BLaER1 (cell line): Measurements from ENCODE around the gene PIGS.

ENCODE experiments used
- H3K27ac ChIP-seq: shearing (Covaris generic); formaldehyde crosslinking; 2 replicates; pipeline ENCODE4 v1.8.1; 2022
- H3K27me3 ChIP-seq: shearing (Covaris generic); formaldehyde crosslinking; 2 replicates; pipeline ENCODE4 v1.8.1; 2022
- H3K36me3 ChIP-seq: shearing (Covaris generic); formaldehyde crosslinking; 2 replicates; pipeline ENCODE4 v1.8.1; 2022
- H3K4me1 ChIP-seq: shearing (Covaris generic); formaldehyde crosslinking; 2 replicates; pipeline ENCODE4 v1.8.1; 2022
- H3K4me2 ChIP-seq: shearing (Covaris generic); formaldehyde crosslinking; 2 replicates; pipeline ENCODE4 v1.8.1; 2022
- H3K4me3 ChIP-seq: shearing (Covaris generic); formaldehyde crosslinking; 2 replicates; pipeline ENCODE4 v1.8.1; 2022
- H3K9ac ChIP-seq: shearing (Covaris generic); formaldehyde crosslinking; 2 replicates; pipeline ENCODE4 v1.8.1; 2022
- H3K9me3 ChIP-seq: shearing (Covaris generic); formaldehyde crosslinking; 2 replicates; pipeline ENCODE4 v1.8.1; 2022
- H4K20me1 ChIP-seq: shearing (Covaris generic); formaldehyde crosslinking; 2 replicates; pipeline ENCODE4 v1.8.1; 2022
- Cebpa-rat ChIP-seq: shearing (Covaris generic); IDR thresholded peaks from 2 replicates; pipeline ENCODE4 v1.8.1; 2022

Gene PIGS

DNA sequence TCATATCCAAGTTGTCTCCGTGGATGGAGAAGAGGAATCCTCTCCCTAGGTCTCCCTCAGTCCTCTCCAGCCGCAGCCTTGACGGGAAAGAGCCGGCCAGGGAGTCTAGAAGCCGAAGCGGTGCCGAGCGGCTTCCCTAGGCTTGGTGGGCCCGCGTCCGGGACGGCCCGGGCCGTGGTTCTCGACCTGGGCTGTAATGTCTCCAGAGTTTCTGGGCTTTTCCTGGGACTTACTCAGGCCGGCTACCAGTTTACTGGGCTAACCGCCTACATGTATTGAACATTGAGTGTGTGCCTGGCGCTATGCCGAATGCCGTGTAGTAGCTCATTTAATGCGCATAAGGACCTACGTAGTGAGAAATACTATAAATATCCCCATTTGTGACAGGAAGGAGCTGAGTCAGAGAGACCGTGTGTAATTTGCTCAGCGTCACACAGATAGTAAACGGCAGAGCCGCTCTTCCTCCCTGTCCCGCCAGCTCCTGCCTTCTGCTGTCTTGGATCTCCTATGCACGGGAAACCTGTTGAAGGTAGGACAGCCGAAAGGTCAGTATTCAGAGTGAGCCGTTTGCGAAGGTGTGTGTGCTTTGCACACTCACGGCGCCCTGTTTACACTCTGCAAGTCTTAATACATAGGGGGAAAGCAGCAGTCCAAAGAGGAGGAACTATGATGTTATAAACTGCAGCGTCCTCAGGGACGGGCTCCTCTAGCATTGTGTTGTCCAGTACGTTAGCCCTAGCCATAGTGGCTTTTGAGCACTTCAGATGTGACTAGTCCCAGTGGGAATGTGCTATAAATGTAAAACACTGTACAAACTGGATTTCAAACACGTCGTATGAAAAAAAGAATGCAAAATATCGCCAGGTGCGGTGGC is 28.2 kb upstream of the PIGS start:
- peak overlapping the region; percentile 87 for H3K9ac ChIP-seq

DNA sequence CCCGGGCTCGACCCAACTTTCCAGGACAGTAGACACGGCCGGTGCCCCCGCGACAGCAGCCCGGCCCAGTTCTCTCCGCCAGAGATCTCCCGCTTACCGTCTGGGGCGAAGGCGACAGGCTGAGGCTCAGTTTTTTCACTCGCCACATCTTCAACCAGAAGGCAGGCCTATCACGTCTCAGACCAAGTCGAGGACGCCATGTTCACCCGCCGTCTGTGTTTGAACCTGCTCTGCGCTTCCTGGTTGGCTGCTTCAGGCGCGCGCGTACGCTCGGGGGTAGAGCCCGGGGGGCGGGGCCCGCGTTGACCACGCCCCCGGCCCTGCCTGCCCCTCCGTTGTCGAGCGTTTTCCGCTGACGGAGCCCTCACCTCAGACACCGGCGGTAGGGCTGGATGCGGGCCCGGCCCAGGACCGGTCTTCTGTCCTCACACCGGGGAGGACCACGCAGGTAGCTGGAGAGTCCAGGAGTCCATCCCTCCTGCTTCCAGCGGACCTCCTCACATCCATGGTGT is 27.5 kb upstream of the PIGS start, which contains the start of gene SPAG5:
TSS of gene SPAG5 (minus strand) at position 227 of the 512 bp plus-strand sequence. CDS start at position 148, 79 bp downstream.
- Histone ChIP-seq H3K4me1 (peaks cover 26% of the 10 kb centered on the region), H3K4me2 (peak within 1 kb of the TSS; percentile 98), H4K20me1 (no peaks in the 10 kb centered on the region), H3K9ac (peak within 1 kb of the TSS; percentile 87), H3K9me3 (no peaks in the 10 kb centered on the region), H3K27ac (peak within 1 kb of the TSS; percentile 84), H3K36me3 (peaks cover 31% of the 10 kb centered on the region), H3K4me3 (peak within 1 kb of the TSS; percentile 77), H3K27me3 (no peaks in the 10 kb centered on the region)
- TF ChIP-seq Cebpa-rat: no peak

More for the DNA sequence above, 28.2 kb upstream of the PIGS start:
- H3K9me3 ChIP-seq: no peaks in the 10 kb centered on the region
- TF ChIP-seq Cebpa-rat: no peak
- H3K36me3 ChIP-seq: peaks cover 24% of the 10 kb centered on the region
- no peaks in the 10 kb centered on the region for H3K27me3 ChIP-seq
- no peaks in the 10 kb centered on the region for H4K20me1 ChIP-seq
- H3K4me1 ChIP-seq: peaks cover 26% of the 10 kb centered on the region
- H3K4me2 ChIP-seq: peak overlapping the region; percentile 98
- peak overlapping the region; percentile 84 for H3K27ac ChIP-seq
- peak overlapping the region; percentile 77 for H3K4me3 ChIP-seq

DNA sequence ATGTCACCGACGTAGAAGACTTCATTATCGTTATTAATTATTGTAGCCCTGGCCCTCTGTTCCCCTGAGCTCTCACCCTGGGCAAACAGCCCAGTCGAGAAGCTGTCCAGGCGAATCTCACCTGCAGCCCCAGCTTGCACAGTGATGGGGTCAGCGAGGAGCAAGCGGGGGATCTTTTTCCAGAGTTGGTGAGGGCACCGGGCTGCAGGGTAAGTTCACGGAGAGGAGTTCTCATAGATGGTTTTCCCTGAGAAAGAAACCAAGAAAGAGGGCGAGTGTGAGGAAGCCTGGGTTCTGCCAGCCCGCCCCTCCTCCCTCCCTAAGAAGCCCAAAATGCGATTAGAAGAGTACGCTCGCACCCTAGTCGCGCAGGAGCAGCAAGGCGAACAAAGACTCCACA is 27.1 kb upstream of the PIGS start:
- no peak for TF ChIP-seq Cebpa-rat
- H3K4me2 ChIP-seq: peak overlapping the region; percentile 98
- H3K27ac ChIP-seq: peak overlapping the region; percentile 84
- H3K9ac ChIP-seq: peak overlapping the region; percentile 87
- H3K27me3 ChIP-seq: no peaks in the 10 kb centered on the region
- H3K4me1 ChIP-seq: peaks cover 26% of the 10 kb centered on the region
- H3K9me3 ChIP-seq: no peaks in the 10 kb centered on the region
- peaks cover 35% of the 10 kb centered on the region for H3K36me3 ChIP-seq
- peak overlapping the region; percentile 77 for H3K4me3 ChIP-seq
- peaks cover 3% of the 10 kb centered on the region; the same call in 1 of the 2 replicates for H4K20me1 ChIP-seq

DNA sequence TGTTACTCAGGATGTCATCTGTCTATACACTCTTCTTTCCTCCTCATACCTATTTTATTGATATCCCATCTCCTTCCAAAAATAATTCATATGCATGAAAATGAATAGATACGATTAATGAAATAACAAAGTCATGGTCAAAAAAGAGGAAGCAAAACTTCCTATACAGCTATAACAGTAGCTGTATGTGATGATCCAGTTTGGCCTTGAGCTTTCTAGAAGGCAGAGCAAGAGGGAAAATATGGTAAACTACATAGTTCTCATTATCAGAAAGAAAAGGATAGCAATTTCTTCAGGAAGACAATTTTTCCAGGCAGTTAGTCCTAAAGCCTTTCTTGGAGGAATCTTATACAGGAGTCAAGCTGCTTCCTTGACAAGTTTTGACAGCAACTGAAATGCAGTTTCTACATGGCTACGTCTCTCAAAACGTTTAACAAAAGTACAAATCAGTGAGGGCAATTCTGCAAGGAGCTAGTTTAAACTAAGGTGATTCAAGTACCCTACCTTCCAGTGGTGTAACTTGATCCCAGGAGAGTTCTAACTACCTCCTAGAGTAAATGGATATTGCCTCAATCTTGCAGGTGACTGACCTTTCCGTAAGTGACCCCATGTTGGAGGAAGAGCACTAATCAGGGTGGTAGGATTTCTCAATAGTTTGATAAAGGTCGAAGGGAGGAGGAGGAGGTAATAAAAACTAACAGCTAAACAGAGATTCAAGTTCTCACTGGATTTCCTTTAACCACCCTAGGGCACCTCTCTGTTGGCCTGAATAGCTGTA is 26.5 kb upstream of the PIGS start:
- Histone ChIP-seq H3K36me3 (peaks cover 41% of the 10 kb centered on the region), H3K27me3 (no peaks in the 10 kb centered on the region), H3K9ac (peak overlapping the region; percentile 87), H3K27ac (peak overlapping the region; percentile 84), H3K4me1 (peaks cover 26% of the 10 kb centered on the region), H3K4me2 (peak overlapping the region; percentile 98), H4K20me1 (peaks cover 9% of the 10 kb centered on the region; the same call in 1 of the 2 replicates), H3K4me3 (peak overlapping the region; percentile 77), H3K9me3 (no peaks in the 10 kb centered on the region)
- TF ChIP-seq Cebpa-rat: no peak

DNA sequence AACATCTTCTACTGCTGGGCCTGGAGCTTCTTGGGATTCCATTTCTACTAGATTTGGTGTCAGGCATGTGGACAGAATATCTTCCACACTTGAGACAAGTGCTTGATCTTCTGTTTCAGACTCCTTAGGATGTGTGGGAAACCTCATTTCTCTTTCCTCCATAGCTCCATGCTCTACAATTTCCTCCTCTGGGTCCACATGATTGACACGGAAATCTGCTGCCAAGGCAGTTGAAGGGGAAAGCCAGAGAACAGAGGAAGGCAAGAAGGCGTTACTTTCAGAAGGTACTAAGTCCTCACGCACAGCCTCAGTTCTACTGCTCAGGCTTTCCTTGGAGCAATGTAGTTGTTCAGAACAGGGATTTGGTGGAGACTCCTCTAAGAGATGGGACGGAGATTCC is 20.9 kb upstream of the PIGS start:
- Histone ChIP-seq H3K36me3 (peaks cover 95% of the 10 kb centered on the region), H3K4me2 (no peak overlapping the region)
- TF ChIP-seq Cebpa-rat: no peak

DNA sequence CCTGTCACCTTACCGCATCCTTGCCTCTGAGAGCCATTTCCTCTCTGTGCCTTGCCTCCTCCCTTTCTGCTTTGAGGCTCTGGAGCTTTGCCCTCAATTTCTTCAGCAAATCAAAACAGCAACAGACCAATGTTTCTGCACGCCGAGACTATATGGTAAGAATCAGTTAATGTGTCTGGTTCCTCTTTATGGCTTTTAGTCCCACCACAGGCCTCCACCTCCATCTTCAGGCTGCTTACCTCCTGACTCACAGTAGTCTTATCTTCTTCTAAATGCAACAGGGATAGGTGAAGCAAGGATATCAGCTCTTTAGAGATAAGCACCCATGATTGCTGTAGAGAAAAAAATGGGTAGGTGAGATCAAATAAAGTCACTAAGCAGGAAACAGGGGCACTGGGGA is 14.5 kb upstream of the PIGS start:
- no peak overlapping the region for H3K4me2 ChIP-seq
- H4K20me1 ChIP-seq: peaks cover 22% of the 10 kb centered on the region; the same call in 1 of the 2 replicates
- peaks cover 97% of the 10 kb centered on the region for H3K36me3 ChIP-seq
- H3K4me1 ChIP-seq: no peaks in the 10 kb centered on the region
- no peak for TF ChIP-seq Cebpa-rat
- H3K27ac ChIP-seq: no peak overlapping the region
- H3K4me3 ChIP-seq: no peak overlapping the region
- H3K9ac ChIP-seq: 0 out of 2 replicates have a peak overlapping the region, but pooled peaks have one; percentile 9
- no peaks in the 10 kb centered on the region for H3K9me3 ChIP-seq
- H3K27me3 ChIP-seq: no peaks in the 10 kb centered on the region

More for the DNA sequence above, 20.9 kb upstream of the PIGS start:
- H3K27me3 ChIP-seq: no peaks in the 10 kb centered on the region
- no peak overlapping the region for H3K4me3 ChIP-seq
- peaks cover 3% of the 10 kb centered on the region for H3K4me1 ChIP-seq
- H4K20me1 ChIP-seq: peaks cover 41% of the 10 kb centered on the region; the same call in 1 of the 2 replicates
- H3K9me3 ChIP-seq: no peaks in the 10 kb centered on the region
- no peak overlapping the region for H3K27ac ChIP-seq
- no peak overlapping the region for H3K9ac ChIP-seq

DNA sequence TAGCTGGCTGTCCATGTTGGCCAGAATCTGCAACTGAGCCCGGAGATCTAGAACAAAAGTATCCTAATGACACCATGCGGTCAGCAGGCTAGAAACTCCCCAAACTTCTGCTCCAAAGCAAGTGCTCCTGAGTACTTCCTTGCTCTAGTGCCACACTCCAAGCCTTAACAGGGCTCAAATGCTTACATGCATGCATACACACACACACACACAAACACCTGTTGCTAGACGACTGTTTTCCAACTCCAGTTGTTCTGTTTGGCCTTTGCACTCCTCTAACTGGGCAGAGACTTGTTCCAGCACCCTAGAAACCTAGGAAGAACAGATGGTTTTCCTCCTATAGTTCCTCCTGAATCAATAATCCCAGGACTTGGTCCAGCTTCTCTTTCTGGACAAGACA is 13.1 kb upstream of the PIGS start:
- no peak overlapping the region for H3K9ac ChIP-seq
- H3K4me2 ChIP-seq: no peak overlapping the region
- H3K27me3 ChIP-seq: no peaks in the 10 kb centered on the region
- peaks cover 22% of the 10 kb centered on the region; the same call in 1 of the 2 replicates for H4K20me1 ChIP-seq
- no peaks in the 10 kb centered on the region for H3K9me3 ChIP-seq
- no peak overlapping the region for H3K27ac ChIP-seq
- no peak for TF ChIP-seq Cebpa-rat
- no peak overlapping the region for H3K4me3 ChIP-seq
- peaks cover 97% of the 10 kb centered on the region for H3K36me3 ChIP-seq
- H3K4me1 ChIP-seq: no peaks in the 10 kb centered on the region

DNA sequence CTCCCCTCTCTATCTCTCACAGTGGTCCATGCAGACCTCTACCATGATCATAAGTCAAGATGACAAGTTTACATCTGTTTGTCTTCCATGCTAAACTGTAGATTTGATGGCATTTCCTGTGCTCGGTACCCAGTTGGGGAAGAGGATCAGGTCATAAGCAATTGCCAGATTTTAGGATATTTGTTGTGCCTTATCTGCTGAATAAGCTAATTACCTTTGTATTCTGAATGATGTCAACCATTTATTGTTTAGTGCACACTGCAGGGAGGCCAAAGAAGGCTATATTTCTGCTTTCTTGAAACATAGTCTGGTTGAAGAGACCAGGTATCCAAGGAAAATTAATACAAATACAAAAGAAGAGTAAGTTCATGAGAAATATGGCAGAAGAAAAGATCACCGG is 11.2 kb upstream of the PIGS start:
- H3K27ac ChIP-seq: no peak overlapping the region
- no peak overlapping the region for H3K9ac ChIP-seq
- H3K4me1 ChIP-seq: peaks cover 1% of the 10 kb centered on the region; the same call in 1 of the 2 replicates
- H3K27me3 ChIP-seq: no peaks in the 10 kb centered on the region
- H3K4me3 ChIP-seq: no peak overlapping the region
- peaks cover 8% of the 10 kb centered on the region; the same call in 1 of the 2 replicates for H4K20me1 ChIP-seq
- peaks cover 97% of the 10 kb centered on the region for H3K36me3 ChIP-seq
- H3K9me3 ChIP-seq: no peaks in the 10 kb centered on the region
- TF ChIP-seq Cebpa-rat: no peak
- no peak overlapping the region for H3K4me2 ChIP-seq

DNA sequence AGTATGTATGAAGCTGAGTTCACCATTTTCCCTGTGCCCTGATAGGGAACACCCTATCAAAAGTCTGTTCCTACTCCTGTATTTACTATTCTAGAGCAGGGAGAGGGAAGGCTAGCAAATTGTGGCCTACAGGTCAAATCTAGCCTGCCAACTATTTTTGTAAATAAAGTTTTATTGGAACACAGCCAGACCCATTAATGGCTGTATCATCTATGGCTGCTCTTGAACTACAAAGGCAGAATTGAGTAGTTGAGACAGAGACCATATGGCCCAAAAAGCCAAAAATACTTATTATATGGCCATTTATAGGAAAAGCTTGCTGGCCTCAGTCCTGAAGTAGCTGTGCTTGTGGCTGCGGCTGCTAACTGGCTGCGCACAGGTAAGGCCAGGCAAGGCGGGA is 9.6 kb upstream of the PIGS start:
- peaks cover 11% of the 10 kb centered on the region for H3K4me1 ChIP-seq
- peaks cover 88% of the 10 kb centered on the region for H3K36me3 ChIP-seq
- no peaks in the 10 kb centered on the region for H3K9me3 ChIP-seq
- no peak overlapping the region for H3K4me2 ChIP-seq
- H3K9ac ChIP-seq: no peak overlapping the region
- TF ChIP-seq Cebpa-rat: no peak
- H3K27me3 ChIP-seq: no peaks in the 10 kb centered on the region
- H4K20me1 ChIP-seq: peaks cover 8% of the 10 kb centered on the region; the same call in 1 of the 2 replicates
- no peak overlapping the region for H3K27ac ChIP-seq
- no peak overlapping the region for H3K4me3 ChIP-seq
